Stimulated activated CD4-positive, alpha-beta T cell treated with anti-CD3 and anti-CD28 coated beads, Interleukin-12 subunit alpha, Interleukin-12 subunit beta, amount 100 ng/mL, for 4 hours (primary cell): ENCODE results near the gene ABCC5.
A peak's percentile ranks its signal among the peaks of the same experiment; 100 is the strongest.
"Not testable (repeated sequence)": the region's sequence is repeated elsewhere in the genome, so short reads cannot be mapped to it uniquely, and the experiment has no call there.

Experiments used
- DNase-seq: peaks from one replicate; pipeline ENCODE4 v3.0.0-alpha.2; 2020

Gene ABCC5

DNA sequence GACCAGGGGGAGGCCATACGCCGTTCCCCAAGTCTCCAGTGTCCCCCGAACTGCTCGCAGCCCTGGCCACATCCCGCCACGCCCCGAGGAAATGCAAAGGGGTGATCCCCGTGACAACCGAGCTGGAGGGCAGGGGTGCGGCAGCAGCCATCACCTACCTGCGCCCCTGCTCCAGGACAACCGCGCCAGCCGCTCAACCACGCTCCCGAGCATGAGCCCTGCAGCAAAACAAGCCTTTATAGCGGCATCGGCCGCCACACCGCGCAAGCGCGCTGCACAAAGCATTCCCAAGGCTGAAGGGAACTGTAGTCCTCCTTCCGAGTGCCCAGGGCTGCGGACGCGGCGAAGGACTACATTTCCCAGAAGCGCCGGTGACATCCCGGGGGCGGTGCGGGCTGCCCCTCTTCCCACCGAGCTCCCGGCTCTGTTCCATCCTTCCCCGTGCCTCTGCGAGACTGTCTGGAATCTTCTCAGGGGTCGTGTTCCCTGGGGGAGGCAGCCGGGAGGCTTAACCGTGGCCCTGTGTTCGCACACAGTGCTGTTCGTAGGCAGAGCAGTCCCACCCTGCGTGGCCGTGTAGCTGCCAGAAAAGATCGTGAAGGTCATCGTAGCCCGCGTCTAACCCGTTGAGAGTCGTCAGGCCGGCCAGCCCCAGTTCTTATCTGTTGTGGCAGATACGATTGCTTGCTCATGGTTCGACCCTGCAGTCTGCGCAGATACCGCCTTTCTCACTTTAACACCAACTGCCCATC lies at the start of gene ABCC5:
TSS of gene ABCC5 (minus strand) at position 213 of the 752 bp plus-strand sequence. CDS start 3,492 bp downstream, outside the sequence.
- DNase-seq, result peak; percentile 82

DNA sequence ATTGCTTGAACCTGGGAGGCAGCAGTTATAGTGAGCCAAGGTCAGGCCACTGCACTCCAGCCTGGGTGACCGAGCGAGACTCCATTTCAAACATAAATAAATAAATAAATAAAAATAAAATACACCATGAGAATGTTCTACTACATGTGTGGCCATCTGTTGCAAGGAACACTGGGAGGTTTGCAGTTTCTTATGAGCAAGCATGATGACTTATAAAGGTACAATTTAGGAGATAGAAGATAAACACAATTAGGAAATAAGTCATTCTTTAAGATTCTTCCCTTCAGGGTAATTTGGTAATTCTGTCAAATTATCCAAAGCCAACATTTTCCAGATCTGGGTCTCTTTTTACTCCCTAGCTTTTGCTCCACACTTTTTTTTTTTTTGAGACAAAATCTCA lies 48.5 kb upstream of the ABCC5 start:
- no peak for DNase-seq

DNA sequence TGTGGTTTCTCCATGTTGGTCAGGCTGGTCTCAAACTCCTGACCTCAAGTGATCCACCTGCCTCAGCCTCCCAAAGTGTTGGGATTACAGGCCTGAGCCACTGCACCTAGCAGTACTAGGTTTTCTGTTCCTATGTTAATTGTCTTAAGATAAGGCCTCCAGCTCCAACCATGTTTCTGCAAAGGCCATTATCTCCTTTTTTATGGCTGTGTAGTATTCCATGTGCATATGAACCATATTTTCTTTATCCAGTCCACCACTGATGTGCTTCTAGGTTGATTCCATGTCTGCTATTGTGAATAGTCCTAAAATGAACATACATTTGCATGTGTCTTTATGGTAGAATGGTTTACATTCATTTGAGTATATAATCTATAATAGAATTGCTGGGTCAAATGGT lies 45.0 kb upstream of the ABCC5 start:
- DNase-seq, result no peak

DNA sequence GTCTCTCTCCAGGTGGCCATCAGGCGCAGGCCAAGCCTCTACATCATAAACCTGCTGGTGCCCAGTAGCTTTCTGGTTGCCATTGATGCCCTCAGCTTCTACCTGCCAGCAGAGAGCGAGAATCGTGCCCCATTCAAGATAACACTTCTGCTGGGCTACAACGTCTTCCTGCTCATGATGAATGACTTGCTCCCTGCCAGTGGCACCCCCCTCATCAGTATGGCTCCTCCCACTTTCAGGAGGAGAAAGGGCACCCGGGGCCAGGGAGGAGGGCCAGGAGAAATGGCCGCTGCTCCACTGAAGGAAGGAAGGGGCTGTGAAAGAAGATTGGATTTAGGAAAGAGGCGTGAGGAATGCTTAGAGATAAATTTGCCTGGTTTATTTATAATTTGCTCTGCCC lies 41.7 kb upstream of the ABCC5 start:
- DNase-seq, result no peak

DNA sequence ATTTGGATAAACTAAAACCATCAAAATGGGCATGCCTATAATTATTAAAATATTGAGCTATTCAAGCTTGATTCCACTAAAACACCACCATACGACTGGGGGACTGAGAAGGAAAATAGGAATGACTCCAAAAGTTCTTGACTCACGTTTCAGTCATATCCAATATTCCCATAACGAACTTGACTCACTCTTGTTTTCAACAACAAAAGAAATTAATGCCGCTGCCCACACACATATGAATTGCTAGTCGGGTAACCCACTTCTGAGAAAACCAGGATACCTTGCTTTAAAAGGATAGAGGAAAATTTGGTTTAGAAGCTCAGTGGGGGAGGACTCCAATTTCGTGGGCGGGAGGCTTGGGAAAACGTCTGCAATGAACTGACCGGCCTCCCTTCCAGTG lies 40.3 kb upstream of the ABCC5 start:
- DNase-seq, result no peak

DNA sequence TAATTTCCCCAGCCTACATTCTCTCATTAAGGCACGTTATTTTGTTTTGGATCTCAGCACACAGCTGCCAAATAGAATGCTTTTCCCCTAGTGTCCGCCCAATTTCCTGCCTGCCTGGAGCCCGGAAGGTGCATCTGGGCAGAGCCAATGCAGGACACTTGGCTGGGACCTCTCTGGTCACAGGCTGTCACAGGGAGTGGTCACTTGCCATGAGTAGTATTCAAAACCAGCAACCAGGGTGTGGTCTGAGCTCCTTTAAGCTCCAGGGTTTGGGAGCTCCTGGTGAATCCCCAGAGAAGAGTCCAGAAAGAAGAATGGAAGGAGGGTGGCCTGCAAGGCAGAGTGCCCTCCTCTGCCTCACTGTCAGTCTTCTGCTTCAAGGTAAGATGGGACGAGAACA lies 35.1 kb upstream of the ABCC5 start, which contains the start of gene HTR3C:
TSS of gene HTR3C (plus strand) at position 281 of the 400 bp plus-strand sequence. CDS start at position 315, 34 bp downstream.
- no peak for DNase-seq

DNA sequence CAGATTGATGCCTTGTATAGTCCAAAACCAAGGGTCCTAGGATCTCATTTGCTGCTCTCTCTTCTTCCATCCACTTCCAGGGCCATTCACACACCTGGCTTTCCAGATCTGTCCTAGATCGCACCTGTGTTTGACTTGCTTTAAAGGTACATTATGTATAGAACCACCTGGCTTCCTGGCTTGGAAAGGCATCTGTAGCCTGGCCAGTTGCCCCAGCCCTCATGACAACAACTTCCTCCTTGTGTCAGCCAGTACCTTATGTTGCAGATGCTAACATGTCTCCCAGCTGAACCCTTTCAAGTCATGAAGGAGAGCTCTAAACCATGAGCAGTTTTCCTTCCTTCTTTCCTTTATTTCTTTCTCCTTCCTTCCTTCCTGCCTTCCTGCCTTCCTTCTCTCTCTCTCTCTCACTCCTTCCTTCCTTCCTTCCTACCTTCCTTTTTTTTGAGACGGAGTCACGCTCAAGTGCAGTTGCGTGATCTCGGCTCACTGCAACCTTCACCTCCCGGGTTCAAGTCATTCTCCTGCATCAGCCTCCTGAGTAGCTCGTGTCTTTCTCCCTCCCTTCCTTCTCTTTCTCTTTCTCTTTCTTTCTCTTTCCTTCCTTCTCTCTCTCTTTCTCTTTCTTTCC lies 32.6 kb upstream of the ABCC5 start:
- DNase-seq, result no peak

DNA sequence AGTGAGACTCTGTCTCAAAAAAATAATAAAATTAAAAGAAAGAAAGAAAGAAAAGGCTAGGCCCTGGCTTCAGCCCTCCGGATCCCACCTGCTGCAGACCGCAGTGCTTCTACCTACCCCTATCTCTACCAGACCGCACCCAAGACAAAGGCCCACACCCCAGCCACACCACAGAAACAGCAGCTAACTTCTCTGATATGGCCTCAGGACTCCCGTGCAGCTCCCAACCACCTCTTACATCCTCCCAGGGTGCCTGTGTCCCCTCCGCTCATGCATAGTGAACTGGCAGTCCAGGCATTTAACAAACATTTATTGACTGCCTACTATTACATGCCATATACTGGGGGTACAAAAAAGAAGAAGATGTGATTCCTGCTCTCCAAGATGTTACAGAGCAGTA lies 28.3 kb upstream of the ABCC5 start:
- DNase-seq, result no peak

DNA sequence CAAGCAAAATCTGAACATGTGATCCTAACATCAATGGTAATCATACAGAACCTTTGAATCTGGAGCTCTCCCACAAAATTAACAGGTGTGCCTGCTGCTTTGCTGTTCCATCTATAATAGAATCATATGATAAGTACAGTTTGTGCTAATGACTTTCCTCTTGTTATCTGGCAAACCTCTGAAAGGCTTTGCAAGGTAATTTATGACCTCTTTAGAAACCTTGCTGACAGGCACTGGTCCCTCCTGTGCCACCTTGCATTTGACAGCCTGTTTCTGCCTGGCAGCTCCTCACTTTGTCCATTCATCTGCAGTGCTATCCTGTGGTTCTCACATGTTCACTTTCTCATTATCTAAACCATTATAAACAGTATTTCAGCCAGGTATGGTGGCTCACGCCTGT lies 24.9 kb upstream of the ABCC5 start:
- no peak for DNase-seq

DNA sequence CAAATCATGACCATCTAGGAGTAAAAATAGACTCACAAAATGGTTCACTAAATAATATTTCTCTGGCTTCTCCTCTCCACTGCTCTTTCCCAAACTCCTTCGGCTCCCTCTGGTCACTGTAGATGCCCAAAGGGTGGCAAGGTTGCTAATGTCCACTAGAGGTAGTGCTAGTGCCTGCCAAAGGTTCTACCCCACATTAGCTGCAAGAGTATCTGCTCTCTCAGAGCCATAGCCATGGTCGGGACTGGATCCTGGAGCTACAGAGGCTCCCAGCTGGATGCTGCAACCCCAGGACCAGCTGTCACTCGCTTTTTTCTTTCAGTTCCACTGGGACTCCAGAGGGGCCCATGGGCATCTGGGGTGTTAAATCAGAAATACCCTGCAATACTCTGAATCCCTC lies 22.3 kb upstream of the ABCC5 start:
- DNase-seq, result no peak

DNA sequence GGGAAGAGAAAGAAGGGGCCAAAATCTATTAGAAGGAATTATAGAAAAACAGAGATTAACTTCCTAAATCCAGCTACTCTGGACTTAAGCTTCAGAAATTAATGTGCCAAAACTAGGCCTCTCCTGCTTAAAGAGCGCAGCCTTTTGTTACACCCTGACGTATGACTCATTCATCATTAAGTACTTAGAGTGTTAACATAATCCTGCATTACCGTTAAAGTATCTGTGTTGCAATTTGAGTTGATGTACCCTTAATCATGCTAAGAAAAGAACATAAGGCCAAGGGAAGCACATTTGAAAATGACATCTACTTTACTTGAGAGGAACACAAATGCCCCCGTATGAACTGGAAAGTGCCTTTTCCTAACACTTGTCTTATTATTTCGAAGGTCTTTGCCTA lies 21.7 kb upstream of the ABCC5 start:
- no peak for DNase-seq

DNA sequence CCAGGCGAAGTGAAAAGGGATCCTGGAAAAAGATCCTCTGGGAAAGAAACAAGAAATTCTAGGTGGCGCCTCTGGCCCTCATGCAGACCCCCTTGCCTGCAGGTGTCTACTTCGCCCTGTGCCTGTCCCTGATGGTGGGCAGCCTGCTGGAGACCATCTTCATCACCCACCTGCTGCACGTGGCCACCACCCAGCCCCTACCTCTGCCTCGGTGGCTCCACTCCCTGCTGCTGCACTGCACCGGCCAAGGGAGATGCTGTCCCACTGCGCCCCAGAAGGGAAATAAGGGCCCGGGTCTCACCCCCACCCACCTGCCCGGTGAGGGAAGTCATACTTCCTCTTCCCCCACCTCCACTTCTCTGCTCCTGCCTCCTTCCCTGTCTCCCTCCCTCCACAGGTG lies 20.6 kb upstream of the ABCC5 start:
- DNase-seq, result not testable (repeated sequence)

DNA sequence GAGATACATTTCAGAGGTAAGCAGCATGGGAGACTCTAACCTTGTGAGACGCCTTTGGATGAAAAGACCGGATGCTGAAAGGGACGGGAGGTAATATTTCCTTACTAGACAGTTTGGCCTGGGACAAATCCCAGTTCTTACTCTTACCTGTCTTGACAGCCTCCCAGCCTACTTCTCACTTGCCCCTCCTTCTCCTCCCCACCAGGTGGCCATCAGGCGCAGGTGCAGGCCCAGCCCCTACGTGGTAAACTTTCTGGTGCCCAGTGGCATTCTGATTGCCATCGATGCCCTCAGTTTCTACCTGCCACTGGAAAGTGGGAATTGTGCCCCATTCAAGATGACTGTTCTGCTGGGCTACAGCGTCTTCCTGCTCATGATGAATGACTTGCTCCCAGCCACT lies 20.1 kb upstream of the ABCC5 start:
- no peak for DNase-seq

DNA sequence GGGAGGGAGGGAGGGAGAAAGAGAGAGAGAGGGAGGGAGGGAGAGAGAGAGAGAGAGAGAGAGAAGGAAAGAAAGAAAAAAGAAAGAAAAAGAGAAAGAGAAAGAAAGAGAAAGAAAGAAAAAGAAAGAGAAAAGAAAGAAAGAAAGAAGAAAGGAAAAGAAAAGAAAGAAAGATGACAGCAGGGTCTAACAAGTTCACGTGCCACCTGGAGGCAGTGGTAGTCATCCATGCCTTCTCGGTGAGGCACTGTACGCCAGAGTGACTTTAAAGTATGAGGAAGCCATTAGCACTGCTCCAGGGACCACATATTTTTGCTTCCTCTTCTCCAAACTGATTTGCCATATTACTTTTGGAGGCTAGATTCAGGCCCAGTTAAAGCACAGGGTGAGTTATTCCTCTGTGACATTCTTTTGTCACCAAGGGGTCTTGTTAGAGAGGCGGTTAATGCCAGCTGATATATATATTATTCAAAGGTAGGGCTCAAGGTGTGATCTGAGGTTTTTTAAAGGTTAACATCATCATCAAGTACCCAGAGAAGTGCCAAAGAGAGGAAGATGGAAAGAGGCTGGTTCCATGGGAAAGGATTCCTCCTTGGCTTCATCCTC lies 13.6 kb upstream of the ABCC5 start, which contains the start of gene HTR3D:
TSS of gene HTR3D (plus strand) at position 556 of the 606 bp plus-strand sequence. CDS start at position 556, 0 bp downstream.
- DNase-seq, result no peak

DNA sequence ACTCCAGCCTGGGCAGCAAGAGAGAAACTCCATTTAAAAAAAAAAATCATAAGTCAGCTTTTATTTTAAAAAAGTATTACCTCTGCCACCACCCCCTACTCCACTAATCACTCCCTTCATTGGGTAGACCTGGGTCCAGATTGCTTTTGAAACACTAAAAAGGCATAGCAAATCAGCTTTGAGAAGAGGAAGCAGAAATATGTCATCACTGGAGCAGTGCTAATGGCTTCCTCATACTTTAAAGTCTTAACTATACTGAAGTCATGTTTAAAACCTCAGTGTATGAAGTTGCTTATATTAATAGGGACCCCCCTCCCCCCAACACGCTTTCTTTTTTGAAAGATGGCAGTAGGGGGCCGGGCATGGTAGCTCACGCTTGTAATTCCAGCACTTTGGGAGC lies 12.9 kb upstream of the ABCC5 start:
- DNase-seq, result no peak

DNA sequence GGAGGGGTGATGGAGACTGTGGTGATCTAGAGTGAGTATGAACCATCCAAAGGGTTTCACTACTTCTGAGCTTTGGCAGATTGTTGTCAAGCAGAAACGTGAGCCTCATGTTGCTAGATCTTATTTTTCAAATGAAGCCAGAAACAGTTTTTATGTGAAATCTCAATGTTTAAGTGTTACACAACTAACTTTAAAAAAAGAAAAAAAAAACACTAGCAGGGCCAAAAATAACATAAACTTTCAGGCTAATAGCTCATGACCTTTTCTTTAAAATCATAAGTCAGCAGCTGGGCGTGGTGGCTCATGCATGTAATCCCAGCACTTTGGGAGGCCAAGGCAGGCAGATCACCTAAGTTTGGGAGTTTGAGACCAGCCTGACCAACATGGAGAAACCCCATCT lies 11.8 kb upstream of the ABCC5 start:
- DNase-seq, result no peak

DNA sequence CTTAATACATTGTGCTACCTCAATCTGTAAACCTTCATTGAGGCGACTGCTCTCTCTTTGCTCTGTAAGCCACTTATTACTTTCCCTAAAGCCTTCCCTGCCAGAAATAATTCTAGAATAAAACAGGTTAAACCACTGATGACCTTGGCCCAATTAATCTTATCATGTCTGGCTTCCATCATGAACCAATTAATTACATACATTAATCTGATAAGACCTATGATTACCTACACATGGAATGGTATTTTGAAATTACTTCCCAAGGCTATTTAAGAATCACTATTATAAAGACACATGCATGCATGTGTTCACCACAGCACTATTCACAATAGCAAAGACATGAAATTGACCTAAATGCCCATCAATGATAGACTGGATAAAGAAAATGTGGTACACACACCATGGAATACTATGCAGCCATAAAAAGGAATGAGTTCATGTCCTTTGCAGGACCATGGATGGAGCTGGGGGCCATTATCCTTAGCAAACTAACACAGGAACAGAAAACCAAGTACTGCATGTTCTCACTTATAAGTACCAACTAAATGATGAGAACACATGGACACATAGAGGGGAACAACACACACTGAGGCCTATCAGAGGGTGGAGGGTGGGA lies 10.7 kb upstream of the ABCC5 start:
- DNase-seq, result not testable (repeated sequence)

DNA sequence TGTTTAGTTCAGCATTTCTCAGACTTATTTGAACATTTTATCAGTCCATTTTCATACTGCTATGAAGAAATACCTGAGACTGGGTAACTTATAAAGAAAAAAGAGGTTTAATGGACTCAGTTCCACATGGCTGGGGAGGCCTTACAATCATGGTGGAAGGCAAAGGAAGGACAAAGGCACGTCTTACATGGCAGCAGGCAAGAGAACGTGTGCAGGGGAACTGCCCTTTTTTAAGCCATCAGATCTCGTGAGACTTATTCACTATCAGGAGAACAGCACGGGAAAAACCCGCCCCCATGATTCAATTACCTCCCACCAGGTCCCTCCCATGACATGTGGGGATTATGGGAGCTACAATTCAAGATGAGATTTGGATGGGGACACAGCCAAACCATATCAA lies 7.6 kb upstream of the ABCC5 start:
- not testable (repeated sequence) for DNase-seq

DNA sequence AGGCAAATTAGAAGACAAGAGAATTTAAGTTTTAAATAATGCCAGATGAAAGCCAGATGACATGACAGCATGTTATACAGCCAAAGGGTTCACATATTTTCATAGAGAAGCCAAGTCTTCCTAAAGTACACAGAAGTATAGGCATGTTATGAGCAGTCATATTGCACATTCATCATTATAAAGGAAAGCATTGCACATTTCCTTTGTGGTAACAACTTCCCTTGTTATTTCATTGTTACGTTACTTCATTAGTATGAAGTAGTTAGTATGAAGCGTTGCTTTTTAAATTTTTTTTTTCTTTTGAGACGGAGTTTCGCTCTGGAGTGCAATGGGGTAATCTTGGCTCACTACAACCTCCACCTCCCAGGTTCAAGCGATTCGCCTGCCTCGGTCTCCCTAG lies 4.6 kb upstream of the ABCC5 start:
- DNase-seq, result no peak

DNA sequence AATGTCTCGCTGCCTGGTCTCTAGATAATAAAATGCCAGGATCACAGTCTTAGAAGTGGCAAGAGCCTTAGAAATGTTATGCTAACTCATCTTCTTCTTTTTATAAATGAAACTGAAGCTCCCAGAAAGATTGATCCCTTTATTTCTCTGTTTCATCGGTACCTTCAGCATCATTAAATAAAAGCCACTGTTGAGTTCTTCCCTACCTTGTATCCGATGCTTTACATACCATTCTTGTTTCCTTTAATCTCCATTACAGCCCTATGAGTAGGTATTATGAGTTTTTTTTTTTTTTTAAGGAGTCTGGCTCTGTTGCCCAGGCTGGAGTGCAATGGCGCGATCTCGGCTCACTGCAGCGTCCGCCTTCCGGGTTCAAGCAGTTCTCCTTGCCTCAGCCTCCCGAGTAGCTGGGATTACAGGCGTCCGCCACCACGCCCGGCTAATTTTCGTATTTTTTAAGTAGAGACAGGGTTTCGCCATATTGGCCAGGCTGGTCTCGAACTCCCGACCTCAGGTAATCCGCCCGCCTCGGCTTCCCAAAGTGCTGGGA lies 815 bp upstream of the ABCC5 start:
- no peak for DNase-seq

DNA sequence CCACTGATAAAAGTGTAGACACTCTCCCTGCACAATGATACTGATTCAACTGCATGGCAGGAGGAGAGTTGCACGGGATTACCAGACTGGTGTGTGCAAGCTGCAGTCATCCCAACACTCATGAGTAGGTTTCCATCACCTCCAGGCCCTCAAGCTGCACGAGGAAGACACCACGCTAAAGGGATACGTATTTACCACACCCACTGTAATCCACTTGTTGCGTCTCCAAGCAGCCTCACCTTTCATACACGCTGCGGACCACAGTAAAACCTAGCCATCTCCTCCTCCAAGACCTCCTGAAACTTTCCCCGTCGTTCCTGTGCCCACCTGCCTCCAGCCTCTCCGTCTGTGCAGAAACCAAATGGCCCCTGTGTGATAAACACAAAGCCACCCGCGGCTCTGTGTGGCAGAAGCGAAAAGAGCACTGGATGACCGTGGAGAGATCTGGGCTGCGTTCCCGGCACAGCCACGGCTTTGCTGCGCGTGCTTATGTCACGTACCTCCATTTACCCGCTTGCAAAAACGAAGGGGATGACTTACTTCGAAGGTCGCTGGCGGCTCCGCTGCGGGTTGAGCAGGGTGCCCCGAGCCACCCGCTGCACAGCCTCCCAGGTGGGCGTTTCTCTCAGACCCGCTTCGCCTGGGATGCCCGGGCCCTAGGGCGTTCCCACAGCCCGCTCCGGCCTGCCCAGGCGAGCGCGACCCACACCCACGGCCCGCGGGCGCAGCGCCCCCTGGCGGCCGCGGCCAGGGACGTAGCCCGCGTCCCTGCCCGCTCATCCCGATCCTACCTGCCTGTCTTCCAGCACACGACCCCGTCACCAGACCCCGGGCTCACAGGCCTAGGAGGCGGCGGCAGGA lies 643 bp downstream of the ABCC5 start:
- DNase-seq, result peak; percentile 52

DNA sequence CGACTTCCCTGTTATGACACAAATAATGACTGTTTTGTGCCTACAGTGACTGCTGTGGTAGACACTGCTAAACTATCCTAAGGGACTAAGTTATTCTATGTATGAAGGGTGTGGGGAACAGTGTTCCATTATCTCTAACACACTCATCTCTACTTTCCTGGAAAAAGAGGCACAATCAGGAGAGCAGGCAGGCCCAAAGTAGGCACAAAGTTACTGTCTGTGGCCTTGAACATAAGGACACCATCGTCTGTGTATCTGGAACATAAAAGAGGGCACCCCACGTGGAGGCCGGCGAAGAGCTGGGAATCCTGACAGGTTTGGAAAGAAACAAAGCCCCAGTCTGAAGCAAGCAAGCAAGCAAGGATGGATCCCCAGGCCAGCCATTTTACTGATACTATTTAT lies 1.5 kb downstream of the ABCC5 start:
- DNase-seq, result no peak
